ENCODE results near the gene C2orf92. TPM values are rescaled to one million over a fixed set of nuclear protein-coding genes. Genes with fewer than 3 reads are reported as not detected.

Gene C2orf92
- total and polyA plus RNA-seq, 12 donors = 1.2 to 50.0 (median 5.5) TPM

DNA sequence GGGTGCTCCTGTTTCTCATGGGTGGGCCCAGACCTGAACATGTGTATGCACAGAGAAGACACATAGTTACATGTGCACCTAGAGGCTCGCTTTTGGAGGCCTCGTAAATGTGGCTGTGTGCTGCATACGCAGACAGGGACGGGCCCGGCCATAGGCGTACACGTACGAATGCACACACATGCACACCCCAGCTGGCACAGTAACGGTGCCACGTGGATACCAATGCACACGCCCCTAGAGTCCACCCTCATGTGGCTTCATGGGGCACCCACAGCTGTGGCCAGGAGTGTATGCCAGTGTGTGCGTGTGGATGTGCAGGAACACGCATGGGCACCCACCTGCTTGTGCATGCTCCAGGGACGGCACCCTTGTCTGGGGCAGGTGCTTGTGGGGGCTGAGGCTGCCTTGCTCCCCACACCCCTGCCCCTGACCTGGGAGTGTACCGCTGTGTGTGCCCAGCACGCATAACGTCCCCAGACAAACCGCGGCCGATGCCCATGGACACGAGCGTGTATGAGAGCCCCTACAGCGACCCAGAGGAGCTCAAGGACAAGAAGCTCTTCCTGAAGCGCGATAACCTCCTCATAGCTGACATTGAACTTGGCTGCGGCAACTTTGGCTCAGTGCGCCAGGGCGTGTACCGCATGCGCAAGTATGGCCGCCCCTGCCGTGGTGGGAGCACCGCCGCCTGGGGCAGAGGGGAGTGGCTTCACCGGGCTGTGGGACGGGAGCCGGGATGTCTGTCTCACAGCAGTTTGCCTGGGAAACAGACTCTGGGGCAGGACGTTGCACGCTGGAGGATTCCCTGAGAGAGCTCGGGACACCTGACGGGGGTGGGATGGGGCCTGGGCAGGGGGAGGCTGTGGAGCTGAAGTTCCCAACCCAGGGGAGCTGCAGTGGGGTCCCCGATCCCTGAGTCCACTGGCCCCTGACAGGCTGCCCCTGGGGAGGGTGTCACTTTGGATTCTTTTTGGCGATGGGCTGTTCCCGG lies 64.8 kb downstream of the C2orf92 start:
- no peak overlapping the region for H3K4me3 ChIP-seq
- H3K4me1 ChIP-seq (replicated peaks in 1 of 2) = no peaks in the 10 kb centered on the region
- 81 to 89% (median 85%) methylated on average over 5 to 44 of the region's 44 CpGs for WGBS, 4 donors
- H3K9me3 ChIP-seq (replicated peaks in 1 of 3) = no peaks in the 10 kb centered on the region
- no peaks in the 10 kb centered on the region for H3K36me3 ChIP-seq (replicated peaks in 1 of 2)
- no peak for DNase-seq
- H3K27me3 ChIP-seq = no peaks in the 10 kb centered on the region
- TF ChIP-seq, protein P1, sequence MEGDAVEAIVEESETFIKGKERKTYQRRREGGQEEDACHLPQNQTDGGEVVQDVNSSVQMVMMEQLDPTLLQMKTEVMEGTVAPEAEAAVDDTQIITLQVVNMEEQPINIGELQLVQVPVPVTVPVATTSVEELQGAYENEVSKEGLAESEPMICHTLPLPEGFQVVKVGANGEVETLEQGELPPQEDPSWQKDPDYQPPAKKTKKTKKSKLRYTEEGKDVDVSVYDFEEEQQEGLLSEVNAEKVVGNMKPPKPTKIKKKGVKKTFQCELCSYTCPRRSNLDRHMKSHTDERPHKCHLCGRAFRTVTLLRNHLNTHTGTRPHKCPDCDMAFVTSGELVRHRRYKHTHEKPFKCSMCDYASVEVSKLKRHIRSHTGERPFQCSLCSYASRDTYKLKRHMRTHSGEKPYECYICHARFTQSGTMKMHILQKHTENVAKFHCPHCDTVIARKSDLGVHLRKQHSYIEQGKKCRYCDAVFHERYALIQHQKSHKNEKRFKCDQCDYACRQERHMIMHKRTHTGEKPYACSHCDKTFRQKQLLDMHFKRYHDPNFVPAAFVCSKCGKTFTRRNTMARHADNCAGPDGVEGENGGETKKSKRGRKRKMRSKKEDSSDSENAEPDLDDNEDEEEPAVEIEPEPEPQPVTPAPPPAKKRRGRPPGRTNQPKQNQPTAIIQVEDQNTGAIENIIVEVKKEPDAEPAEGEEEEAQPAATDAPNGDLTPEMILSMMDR (IDR thresholded peaks at IDR 0.05) = no peak
- no peak for TF ChIP-seq POLR2A (IDR thresholded peaks at IDR 0.05)
- intact Hi-C loops (cut with DNase I) = no loop called here
- no peak overlapping the region for H3K27ac ChIP-seq

DNA sequence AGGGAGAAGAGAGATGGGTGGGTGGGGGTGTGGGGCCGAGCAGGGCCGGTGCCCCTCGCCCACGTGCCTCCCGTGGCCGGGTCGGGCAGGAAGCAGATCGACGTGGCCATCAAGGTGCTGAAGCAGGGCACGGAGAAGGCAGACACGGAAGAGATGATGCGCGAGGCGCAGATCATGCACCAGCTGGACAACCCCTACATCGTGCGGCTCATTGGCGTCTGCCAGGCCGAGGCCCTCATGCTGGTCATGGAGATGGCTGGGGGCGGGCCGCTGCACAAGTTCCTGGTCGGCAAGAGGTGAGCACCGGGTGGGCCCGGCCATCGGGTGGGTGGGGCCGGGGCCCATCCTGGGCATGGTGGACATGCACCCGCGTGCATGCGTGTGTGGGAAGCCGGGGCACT lies 65.6 kb downstream of the C2orf92 start:
- Histone ChIP-seq H3K27me3 (no peaks in the 10 kb centered on the region), H3K4me3 (no peak overlapping the region), H3K9me3 (replicated peaks in 1 of 3) (no peaks in the 10 kb centered on the region), H3K4me1 (replicated peaks in 1 of 2) (no peaks in the 10 kb centered on the region), H3K36me3 (replicated peaks in 1 of 2) (no peaks in the 10 kb centered on the region), H3K27ac (no peak overlapping the region)
- WGBS, 4 donors = 93 to 96% (median 95%) methylated on average over 14 to 29 of the region's 29 CpGs
- no peak for DNase-seq
- intact Hi-C loops (cut with DNase I) = no loop called here
- TF ChIP-seq, protein P1 (IDR thresholded peaks at IDR 0.05) = no peak
- no peak for TF ChIP-seq POLR2A (IDR thresholded peaks at IDR 0.05)

DNA sequence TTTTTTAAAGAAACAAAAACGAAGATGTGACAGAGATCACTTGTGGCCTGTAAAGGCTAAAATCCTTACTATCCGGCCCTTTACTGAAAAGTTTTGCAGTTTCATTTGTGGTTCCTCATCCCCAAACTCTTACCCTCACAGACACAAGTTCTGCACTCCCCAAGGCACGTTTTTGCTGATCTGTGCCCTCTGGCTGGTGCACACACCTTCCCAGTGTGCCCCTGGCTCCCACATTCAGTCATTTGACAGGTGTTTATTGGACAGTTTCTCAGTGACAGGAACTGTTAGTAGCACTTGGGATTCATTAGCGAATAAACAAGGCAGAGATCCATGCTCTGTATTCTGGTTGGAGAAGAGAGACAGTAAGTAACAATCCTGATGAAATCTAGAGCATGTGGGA lies 66.7 kb downstream of the C2orf92 start:
- Histone ChIP-seq H3K4me1 (replicated peaks in 1 of 2) (no peaks in the 10 kb centered on the region), H3K9me3 (replicated peaks in 1 of 3) (no peaks in the 10 kb centered on the region), H3K36me3 (replicated peaks in 1 of 2) (no peaks in the 10 kb centered on the region), H3K4me3 (no peak overlapping the region), H3K27ac (no peak overlapping the region), H3K27me3 (no peaks in the 10 kb centered on the region)
- TF ChIP-seq POLR2A (IDR thresholded peaks at IDR 0.05) = no peak
- TF ChIP-seq, protein P1 (IDR thresholded peaks at IDR 0.05) = no peak
- no peak for DNase-seq
- intact Hi-C loops (cut with DNase I) = no loop called here
- 61 to 73% (median 65%) methylated on average over 4 of the region's 4 CpGs for WGBS, 4 donors

DNA sequence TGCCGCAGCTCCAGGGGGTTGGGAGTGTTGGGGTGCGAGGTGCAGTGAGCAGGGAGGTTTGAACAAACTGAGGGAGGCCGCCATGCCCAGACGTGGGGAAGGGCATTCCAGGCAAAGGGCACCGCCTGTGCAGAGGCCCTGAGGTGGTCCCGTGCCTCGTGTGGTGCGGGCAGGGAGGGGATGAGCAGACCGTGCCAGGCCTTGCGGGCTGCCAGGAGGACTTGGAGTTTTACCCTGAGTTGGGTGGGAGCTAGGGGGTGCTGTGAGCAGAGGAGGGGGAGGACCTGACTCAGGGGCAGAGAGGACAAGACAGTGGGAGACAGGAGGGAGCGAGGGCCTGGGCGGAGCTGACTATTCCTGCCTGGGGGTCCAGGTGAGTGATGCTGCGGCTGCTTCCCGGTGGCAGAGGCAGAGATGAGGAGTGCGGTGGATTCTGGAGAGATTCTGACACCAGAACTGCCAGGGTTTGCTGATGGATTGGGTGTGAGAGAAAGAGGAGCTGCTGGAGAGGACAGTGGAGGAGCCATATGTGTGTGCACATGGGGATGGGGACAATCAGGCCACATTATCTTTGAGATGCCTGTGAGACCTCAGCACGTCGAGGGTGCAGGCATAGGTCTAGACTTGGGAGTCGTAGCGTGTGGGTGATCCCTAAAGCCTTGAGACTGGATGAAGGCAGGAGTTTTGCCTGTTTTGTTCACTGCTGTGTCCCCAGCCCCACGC lies 67.3 kb downstream of the C2orf92 start:
- TF ChIP-seq, protein P1 (IDR thresholded peaks at IDR 0.05) = no peak
- TF ChIP-seq POLR2A (IDR thresholded peaks at IDR 0.05) = no peak
- H3K27me3 ChIP-seq = no peaks in the 10 kb centered on the region
- no peaks in the 10 kb centered on the region for H3K36me3 ChIP-seq (replicated peaks in 1 of 2)
- no peaks in the 10 kb centered on the region for H3K4me1 ChIP-seq (replicated peaks in 1 of 2)
- no peak overlapping the region for H3K4me3 ChIP-seq
- no peaks in the 10 kb centered on the region for H3K9me3 ChIP-seq (replicated peaks in 1 of 3)
- intact Hi-C loops (cut with DNase I) = no loop called here
- no peak for DNase-seq
- no peak overlapping the region for H3K27ac ChIP-seq
- WGBS, 4 donors = 81 to 87% (median 86%) methylated on average over 20 of the region's 20 CpGs
